Sigmoid colon (tissue), 7 donors: ENCODE results near the gene RABGGTA. TPM values are rescaled to one million over a fixed set of nuclear protein-coding genes. Genes with fewer than 3 reads are reported as not detected.
"Not testable (repeated sequence)": the region's sequence is repeated elsewhere in the genome, so short reads cannot be mapped to it uniquely, and the experiment has no call there.

Source experiments
- DNase-seq: peaks from one replicate; pipeline ENCODE4 v3.0.0-alpha.2; 2019
- H3K27ac ChIP-seq, 4 donors: fragments of 200-600 bp; sonication (generic); one replicate each; pipeline ENCODE4 v1.5.1; 2016 to 2019; ENCODE audit warnings: mild to moderate bottlenecking in 1 of 4
- H3K27me3 ChIP-seq, 3 donors: fragments of 200-600 bp; sonication (generic); one replicate each; pipeline ENCODE4 v1.5.1; 2019; ENCODE audit warnings: mild to moderate bottlenecking in 1 of 3
- H3K36me3 ChIP-seq, 4 donors: fragments of 200-600 bp; sonication (generic); one replicate each; pipeline ENCODE4 v1.5.1; 2016 to 2019
- H3K4me1 ChIP-seq, 4 donors: fragments of 200-600 bp; sonication (generic); one replicate each; pipeline ENCODE4 v1.5.1; 2017 to 2019
- H3K4me3 ChIP-seq, 4 donors: fragments of 200-600 bp; sonication (generic); one replicate each; pipeline ENCODE4 v1.5.1; 2017 to 2019; ENCODE audit warnings: mild to moderate bottlenecking in 2 of 4, moderate library complexity in 1 of 4
- H3K9me3 ChIP-seq, 4 donors: fragments of 200-600 bp in 3 of 4; sonication (generic) in 3 of 4; one replicate each; pipeline versions ENCODE4 v1.5.1 to v1.6.1; 2013 to 2019
- EP300 ChIP-seq, 4 donors: sonication (generic); formaldehyde crosslinking; IDR thresholded peaks; one replicate each; pipeline ENCODE4 v1.6.1; 2017; ENCODE audit warnings: antibody characterized with exemption in 4 of 4
- POLR2A ChIP-seq, 2 donors: fragments of 450-650 bp; IDR thresholded peaks; one replicate each; pipeline ENCODE4 v1.6.1; 2016; ENCODE audit warnings: antibody characterized with exemption in 2 of 2, mild to moderate bottlenecking in 2 of 2, moderate library complexity in 2 of 2
- POLR2AphosphoS5 ChIP-seq, 4 donors: sonication (generic); formaldehyde crosslinking; IDR thresholded peaks; one replicate each; pipeline ENCODE4 v1.6.1; 2017; ENCODE audit warnings: antibody characterized with exemption in 4 of 4
- WGBS, 2 donors: extraction: QIAGEN DNeasy Blood & Tissue Kit; methylation state at CpG; one replicate each; pipeline ENCODE4 v1.1.7; 2013; 5-methylcytosine and 5-hydroxymethylcytosine counted together
- intact Hi-C: fragments of 100-400 bp; cut with DNase I; formaldehyde crosslinking; loops from one replicate; pipeline ENCODE4 v1.15.1; 2023
- polyA plus RNA-seq, 3 donors: library from polyadenylated mRNA; stranded (reverse); fragments of 200-250 nt; gene quantifications; one replicate each; pipeline ENCODE4 v1.2.3, GENCODE V29; 2013
- total RNA-seq, 4 donors: library from RNA; depleted of rRNA; stranded (reverse); fragments of >200 nt; gene quantifications; one replicate each; pipeline ENCODE4 v1.1.0, GENCODE V29; 2016
- TF ChIP-seq, protein P1 (sequence below), 4 experiments: fragments of 450-650 bp in 3 of 4; fragments of 200-600 bp in 1 of 4; IDR thresholded peaks; one replicate each; pipeline ENCODE4 v1.5.1; 2016 to 2019; ENCODE audit warnings: antibody characterized with exemption in 4 of 4, mild to moderate bottlenecking in 3 of 4, moderate library complexity in 2 of 4
- donor health status: healthy with polysubstance abuse.
- donor health status: Bipolar disorder and iron deficiency.
- donor health status: healthy.

The RABGGTA gene
- total and polyA plus RNA-seq, 7 donors = 14.0 to 32.4 (median 25.2) TPM

DNA sequence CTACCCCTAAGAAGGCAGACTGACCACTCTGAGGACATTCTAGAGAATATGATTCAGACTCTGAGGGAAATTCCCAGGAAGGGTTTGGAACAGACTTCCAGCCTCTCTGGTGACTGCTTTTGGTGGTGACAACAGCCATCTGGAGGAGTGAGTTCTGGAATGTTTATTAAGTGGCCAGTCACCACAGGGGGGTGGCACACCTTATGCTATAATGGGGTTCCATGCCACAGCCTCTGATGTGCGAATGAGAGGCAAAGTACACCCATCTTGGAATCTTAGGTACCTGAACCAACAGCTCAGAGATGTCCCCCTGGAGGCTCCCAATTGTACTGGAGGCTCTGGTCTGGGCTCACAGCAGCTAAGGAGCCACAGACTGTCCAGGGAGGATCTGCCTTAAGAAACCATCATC is 19.5 kb downstream of the RABGGTA start:
- TF ChIP-seq POLR2AphosphoS5 (IDR thresholded peaks at IDR 0.05) = no peak
- TF ChIP-seq POLR2A (IDR thresholded peaks at IDR 0.05) = no peak
- WGBS, 2 donors = 93 to 95% methylated on average over 1 of the region's 1 CpG
- H3K36me3 ChIP-seq = no peaks in the 10 kb centered on the region

GRCh38 chr14:24250354-24250753 is 21.0 kb downstream of the RABGGTA start:
- WGBS, 2 donors = 72 to 76% methylated on average over 4 of the region's 4 CpGs
- intact Hi-C loops = no loop called here
- no peaks in the 10 kb centered on the region for H3K36me3 ChIP-seq
- H3K4me1 ChIP-seq = no peaks in the 10 kb centered on the region
- no peaks in the 10 kb centered on the region for H3K9me3 ChIP-seq
- DNase-seq = peak; percentile 39
- H3K4me3 ChIP-seq = no peak overlapping the region
- no peak for TF ChIP-seq POLR2AphosphoS5 (IDR thresholded peaks at IDR 0.05)
- TF ChIP-seq, protein P1, sequence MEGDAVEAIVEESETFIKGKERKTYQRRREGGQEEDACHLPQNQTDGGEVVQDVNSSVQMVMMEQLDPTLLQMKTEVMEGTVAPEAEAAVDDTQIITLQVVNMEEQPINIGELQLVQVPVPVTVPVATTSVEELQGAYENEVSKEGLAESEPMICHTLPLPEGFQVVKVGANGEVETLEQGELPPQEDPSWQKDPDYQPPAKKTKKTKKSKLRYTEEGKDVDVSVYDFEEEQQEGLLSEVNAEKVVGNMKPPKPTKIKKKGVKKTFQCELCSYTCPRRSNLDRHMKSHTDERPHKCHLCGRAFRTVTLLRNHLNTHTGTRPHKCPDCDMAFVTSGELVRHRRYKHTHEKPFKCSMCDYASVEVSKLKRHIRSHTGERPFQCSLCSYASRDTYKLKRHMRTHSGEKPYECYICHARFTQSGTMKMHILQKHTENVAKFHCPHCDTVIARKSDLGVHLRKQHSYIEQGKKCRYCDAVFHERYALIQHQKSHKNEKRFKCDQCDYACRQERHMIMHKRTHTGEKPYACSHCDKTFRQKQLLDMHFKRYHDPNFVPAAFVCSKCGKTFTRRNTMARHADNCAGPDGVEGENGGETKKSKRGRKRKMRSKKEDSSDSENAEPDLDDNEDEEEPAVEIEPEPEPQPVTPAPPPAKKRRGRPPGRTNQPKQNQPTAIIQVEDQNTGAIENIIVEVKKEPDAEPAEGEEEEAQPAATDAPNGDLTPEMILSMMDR (IDR thresholded peaks at IDR 0.05) = no peak
- no peak for TF ChIP-seq EP300 (IDR thresholded peaks at IDR 0.05)
- TF ChIP-seq POLR2A (IDR thresholded peaks at IDR 0.05) = no peak
- H3K27me3 ChIP-seq = no peaks in the 10 kb centered on the region
- H3K27ac ChIP-seq = no peak overlapping the region

More for the DNA sequence above, 19.5 kb downstream of the RABGGTA start:
- Histone ChIP-seq H3K4me1 (no peaks in the 10 kb centered on the region), H3K27me3 (no peaks in the 10 kb centered on the region), H3K27ac (no peak overlapping the region), H3K4me3 (no peak overlapping the region), H3K9me3 (no peaks in the 10 kb centered on the region)
- DNase-seq = peak; percentile 10
- intact Hi-C loops = no loop called here

DNA sequence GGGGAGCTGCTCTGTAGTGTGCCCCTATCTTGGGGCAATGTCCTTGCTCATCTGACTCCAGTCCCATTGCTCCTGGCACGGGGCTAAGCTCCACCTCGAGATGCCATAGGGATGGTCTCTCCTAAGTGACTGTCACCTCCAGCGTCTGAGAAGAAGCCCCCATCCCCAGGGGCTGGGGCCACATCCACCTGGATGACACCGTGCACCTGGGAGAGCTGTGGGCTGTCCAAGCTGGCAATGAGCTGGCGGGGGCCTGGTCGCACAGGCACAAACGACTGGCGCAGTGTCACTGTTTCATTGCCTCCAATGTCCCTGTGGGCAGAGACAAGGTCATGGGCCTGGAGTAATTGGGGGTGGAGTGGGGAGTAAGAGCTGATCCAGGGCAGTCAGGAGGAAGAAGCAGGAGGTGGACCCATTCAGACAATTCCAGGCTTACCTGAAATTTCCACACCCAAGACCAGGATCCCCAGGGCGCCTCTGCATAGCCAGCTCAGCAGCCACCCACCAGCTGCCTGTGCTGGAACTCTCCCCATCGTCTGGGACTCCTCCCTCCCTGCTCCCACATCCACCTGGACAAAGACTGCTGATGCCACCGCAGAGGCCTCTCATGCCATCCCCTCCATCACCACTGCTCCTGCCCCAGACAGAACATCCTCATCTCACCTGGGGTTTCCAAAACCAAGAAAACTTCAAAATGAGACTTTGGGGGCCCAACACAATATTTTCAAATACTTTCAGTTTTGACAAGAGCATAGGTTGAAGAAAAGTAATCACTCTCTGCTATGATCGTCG is 22.0 kb downstream of the RABGGTA start:
- WGBS, 2 donors = 81 to 82% methylated on average over 13 of the region's 13 CpGs
- Histone ChIP-seq H3K36me3 (no peaks in the 10 kb centered on the region), H3K4me1 (no peaks in the 10 kb centered on the region), H3K27ac (no peak overlapping the region), H3K4me3 (no peak overlapping the region), H3K9me3 (no peaks in the 10 kb centered on the region), H3K27me3 (no peaks in the 10 kb centered on the region)
- DNase-seq = peak; percentile 33
- TF ChIP-seq POLR2A (IDR thresholded peaks at IDR 0.05) (no peak), EP300 (IDR thresholded peaks at IDR 0.05) (no peak), POLR2AphosphoS5 (IDR thresholded peaks at IDR 0.05) (no peak)
- TF ChIP-seq, protein P1 (IDR thresholded peaks at IDR 0.05) = no peak
- intact Hi-C loops = no loop called here

- intact Hi-C loops = no loop called here
- Histone ChIP-seq H3K27me3 (no peaks in the 10 kb centered on the region), H3K4me1 (peaks cover 0 to 10% (median 9%) of the 10 kb centered on the region in 4 donors), H3K27ac (no peak overlapping the region), H3K4me3 (no peak overlapping the region), H3K36me3 (no peaks in the 10 kb centered on the region), H3K9me3 (no peaks in the 10 kb centered on the region)
- 79 to 82% methylated on average over 7 of the region's 7 CpGs for WGBS, 2 donors
- DNase-seq = no peak
- TF ChIP-seq EP300 (IDR thresholded peaks at IDR 0.05) (no peak), POLR2A (IDR thresholded peaks at IDR 0.05) (no peak), POLR2AphosphoS5 (IDR thresholded peaks at IDR 0.05) (no peak)
- TF ChIP-seq, protein P1 (IDR thresholded peaks at IDR 0.05) = no peak
Observed at GRCh38 chr14:24247422-24247821, 24.0 kb downstream of the RABGGTA start.

DNA sequence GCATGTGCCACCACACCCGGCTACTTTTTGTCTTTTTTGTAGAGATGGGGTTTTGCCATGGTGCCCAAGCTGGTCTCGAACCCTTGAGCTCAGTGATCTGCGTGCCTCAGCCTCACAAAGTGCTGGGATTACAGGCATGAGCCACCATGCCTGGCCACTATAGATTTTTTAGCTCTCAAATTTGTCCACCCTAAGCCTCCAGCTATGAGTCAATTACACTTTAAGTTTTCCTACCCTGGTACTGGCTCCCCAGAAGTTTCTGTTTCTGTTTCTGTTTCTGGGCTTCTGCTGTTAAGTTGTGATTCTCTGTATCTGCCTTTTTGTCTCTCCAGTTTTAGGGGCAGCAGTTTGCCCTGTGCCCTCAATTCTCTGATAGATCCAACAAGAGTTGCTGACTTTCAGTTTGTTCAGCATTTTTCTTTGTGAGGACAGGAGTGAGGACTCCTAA is 24.6 kb downstream of the RABGGTA start:
- intact Hi-C loops = no loop called here

DNA sequence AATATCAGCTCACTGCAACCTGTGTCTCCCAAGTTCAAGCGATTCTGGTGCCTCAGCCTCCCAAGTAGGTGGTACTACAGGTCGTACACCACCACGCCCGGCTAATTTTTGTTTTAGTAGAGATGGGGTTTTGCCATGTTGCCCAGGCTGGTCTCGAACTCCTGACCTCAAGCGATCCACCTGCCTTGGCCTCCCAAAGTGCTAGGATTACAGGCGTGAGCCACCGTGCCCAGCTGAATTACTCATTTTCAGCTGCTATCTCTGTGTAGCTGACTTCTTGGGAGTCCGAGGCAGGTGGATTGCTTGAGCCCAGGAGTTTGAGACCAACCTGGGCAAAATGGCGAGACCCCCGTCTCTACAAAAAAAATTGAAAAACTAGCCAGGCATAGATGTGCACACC is 26.0 kb downstream of the RABGGTA start:
- DNase-seq = peak; percentile 54
- H3K27ac ChIP-seq, H3K36me3 ChIP-seq, H3K27me3 ChIP-seq, H3K9me3 ChIP-seq, intact Hi-C loops, H3K4me3 ChIP-seq: not testable (repeated sequence)
- H3K4me1 ChIP-seq = peaks cover 0 to 25% (median 24%) of the 10 kb centered on the region in 4 donors
- WGBS, 2 donors = 92 to 95% methylated on average over 11 of the region's 11 CpGs

More for the DNA sequence above, 24.6 kb downstream of the RABGGTA start:
- Histone ChIP-seq H3K36me3 (no peaks in the 10 kb centered on the region), H3K4me1 (peaks cover 0 to 11% (median 10%) of the 10 kb centered on the region in 4 donors), H3K27ac (no peak overlapping the region), H3K9me3 (no peaks in the 10 kb centered on the region), H3K4me3 (no peak overlapping the region), H3K27me3 (no peaks in the 10 kb centered on the region)
- no peak for TF ChIP-seq POLR2A (IDR thresholded peaks at IDR 0.05)
- WGBS, 2 donors = 80 to 90% methylated on average over 3 of the region's 3 CpGs
- no peak for DNase-seq
